CD4-positive, alpha-beta T cell treated with Interleukin-6 for 4 hours (primary cell): Measurements from ENCODE around the gene FMNL3.

Source experiments
- DNase-seq: peaks from one replicate; pipeline ENCODE4 v3.0.0-alpha.2; 2020; ENCODE audit warnings: mixed read lengths

FMNL3 gene

DNA sequence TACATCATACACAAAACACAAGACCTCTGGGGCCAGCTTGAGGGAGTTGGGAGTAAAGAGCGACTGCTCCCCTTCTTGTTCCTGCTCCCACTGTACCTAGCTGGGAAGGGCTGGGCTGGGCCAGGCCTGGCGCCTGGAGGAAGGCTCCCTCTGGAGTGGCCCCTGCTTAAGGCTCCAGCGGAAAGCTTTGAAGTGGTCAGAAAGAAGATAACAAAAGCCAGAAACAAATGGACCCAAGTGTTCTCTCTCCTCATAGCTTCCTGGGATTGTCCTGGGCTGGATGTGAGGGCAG lies 58.5 kb downstream of the FMNL3 start:
- DNase-seq, result no peak

DNA sequence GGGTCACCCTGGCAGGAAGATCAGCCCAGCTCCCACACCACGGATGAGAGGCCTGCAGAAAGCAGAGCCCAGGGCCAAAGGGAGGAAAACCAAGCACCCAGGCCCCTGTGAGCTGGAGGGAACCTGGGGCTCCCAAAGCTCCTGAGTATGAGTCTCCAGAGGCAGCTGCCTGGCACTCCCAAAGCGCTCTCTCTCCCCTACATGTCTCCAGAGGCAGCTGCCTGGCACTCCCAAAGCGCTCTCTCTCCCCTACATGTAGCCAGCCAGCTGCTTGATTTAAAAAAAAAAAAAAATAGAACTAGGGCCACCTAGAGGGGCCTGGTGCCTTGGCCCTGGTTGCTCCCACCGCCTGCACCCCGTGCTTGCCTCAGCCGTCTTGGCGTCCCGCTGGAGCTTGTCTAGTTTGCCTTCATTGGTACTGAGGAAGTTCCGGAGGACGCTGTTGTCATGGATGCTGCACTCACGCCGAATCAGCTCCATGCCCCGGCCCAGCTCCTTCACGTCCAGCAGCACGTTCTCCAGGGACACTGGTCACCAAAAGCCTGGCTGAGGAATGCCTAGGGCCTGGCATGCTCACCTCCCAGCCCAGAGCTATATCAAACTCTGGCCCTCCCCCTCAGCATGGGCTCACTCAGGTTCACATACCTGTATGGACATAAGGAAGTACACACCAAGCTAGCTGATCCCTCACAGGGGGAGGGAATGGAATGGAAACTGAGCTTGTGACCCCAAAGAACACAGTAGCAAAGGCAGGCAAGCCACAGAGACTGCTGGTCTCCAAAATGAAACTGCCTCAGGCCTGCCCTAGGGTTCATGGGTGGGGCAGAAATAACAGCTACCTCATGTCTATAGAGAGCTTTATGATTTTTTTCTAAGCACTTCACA lies 59.1 kb downstream of the FMNL3 start:
- DNase-seq, result no peak

DNA sequence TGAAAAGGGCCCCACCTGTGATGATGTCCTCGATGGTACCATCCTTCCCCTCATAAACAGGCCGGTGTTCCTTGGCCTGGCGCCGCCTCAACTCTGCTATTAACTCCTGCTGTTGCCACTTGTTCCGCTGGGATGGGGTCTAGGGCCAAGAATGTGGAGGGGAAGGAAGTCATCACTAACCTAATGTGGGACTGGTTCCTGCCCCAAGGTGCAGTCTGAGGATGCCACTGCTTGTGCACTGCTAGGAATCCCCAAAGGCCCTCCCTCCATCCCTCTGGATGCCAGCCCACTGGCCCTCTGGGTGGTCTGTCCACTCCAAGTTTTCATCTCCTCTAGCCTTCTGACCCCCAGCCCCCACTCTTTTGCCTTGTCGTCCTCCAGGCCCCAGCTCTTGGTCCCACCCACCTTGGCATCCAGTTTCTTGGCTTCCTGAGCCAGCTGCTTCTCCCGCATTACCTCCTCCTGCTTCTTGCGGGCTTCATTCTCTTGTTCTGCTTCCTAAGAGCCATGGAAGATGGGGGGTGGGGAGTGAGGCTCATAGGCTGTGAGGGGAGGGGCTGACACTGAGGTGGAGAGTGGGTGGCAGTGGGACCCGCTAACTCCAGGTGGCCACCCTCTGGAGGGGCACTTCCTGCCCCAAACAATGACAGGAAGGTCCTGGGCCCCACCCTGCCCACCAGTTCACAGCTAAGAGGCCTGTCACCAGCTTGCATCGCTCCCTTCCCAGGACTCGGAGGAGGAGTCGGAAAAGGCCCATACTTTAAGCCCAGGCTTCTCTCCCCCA lies 60.1 kb downstream of the FMNL3 start:
- no peak for DNase-seq

DNA sequence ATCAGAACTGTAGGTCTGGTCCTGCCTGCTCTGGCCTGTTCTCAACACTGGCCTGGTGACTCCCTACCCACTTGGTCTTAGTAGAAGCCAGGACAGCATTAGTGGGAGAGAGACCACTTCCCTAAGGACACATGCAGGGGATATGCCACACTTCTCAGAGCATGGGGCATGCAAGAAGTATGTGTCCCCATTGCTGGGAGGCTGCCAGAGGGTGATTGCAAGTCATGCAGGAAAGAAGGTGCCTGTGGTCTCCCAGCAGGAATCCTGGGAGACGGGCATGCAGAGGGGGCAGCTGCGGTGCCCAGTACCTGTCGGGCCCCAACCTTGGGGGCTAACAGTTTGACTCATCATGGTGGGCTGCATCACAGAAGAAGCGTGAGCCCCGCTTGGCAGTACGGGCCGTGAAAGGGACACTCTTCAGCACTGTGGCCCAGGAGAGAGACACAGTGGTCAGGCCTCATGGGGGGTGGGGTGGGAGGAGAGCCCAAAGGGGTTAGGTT lies 60.8 kb downstream of the FMNL3 start:
- DNase-seq, result no peak

GRCh38 chr12:49645146-49646039 lies 61.8 kb downstream of the FMNL3 start:
- no peak for DNase-seq

DNA sequence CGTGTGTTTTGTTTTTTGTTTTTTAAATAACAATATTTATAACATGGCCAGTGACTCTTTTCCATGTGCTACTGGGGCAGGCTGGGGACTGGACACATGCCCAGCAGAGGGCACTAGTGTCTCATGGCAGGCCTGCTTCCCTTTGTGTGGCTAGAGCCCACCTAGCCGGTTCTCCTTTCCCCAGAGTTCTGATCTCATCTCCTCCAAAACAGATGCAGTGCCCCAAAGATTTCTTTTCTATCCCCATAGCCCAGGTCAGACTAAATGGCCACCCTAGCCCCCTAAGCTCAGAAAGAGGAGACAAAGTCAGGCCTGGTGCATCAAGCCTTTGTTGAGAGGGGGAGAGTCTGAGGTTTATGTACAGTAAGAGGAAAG lies 62.6 kb downstream of the FMNL3 start:
- peak; percentile 89 for DNase-seq

DNA sequence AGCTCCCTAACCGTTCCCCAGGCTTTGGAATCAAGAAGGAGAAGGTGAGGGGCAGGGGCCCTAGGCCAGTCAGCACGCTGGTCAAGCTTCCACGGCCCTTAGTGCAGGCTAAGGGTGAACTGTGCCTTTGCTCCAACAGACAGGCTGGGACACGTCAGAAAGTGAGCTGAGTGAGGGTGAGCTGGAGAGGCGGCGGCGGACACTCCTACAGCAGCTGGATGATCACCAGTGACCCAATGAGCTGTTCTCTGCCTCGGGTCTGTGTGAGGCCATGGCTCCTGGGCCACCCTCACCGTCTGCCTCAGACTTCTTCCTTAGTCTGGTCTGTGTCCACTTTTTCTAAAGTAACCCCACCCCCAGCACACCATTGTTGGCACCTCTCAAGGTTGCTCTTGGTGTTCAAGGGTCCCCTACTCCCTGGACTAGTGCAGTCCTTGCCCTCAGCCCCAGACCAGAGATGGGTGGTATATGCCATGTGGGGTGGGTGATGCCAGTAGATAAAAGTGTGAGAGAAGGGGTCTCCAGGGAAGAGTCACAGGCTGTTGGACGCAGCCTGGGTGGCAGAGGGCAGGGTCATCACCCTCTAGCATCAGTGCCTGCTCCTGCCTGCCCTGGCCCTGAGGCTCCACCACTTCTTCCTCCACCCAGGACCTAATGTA lies 63.1 kb downstream of the FMNL3 start:
- DNase-seq, result no peak

- DNase-seq, result no peak
Observed at GRCh38 chr12:49643135-49643534, 64.1 kb downstream of the FMNL3 start.

DNA sequence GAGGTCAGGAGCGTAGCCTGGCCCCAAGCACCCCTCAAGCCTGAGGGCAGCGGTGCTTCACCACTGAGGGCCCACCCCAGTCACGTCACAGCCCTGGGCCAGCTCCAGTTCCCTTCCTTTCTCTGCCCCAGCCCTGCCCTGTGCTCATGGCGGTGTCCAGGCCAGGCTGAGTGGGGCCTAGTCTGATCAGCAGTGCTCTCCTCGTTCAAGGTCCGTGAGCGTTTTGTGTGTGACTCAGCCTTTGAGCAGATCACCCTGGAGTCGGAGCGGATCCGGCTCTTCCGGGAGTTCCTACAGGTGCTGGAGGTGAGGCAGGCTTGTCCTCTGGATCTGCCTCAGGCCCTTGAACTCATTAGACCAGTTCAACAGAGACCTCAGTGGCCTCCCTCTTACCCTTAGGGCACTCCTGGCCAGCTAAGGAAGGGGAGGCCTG lies 64.8 kb downstream of the FMNL3 start:
- DNase-seq, result no peak

- DNase-seq, result no peak
Observed at GRCh38 chr12:49641748-49642369, 65.3 kb downstream of the FMNL3 start.

- peak; percentile 66 for DNase-seq
Observed at GRCh38 chr12:49636979-49637755, 70.0 kb downstream of the FMNL3 start.

DNA sequence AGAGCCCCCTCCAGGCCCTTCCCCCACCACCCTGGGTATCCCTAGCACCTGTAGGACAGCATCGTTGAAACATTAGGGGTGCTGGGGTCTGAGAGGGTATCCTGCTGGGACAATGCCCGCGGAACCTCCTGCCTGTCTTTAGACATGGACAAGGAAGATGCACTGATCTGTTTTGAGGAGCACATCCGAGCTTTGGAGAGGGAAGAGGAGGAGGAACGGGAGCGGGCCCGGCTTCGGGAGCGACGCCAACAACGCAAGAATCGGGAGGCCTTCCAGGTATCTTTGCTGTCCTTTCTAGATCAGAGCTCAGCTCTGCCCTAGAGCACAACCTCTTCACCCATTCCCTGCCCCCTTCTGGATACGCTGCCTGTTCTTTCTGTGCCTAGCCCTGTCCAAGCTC lies 70.6 kb downstream of the FMNL3 start:
- no peak for DNase-seq

DNA sequence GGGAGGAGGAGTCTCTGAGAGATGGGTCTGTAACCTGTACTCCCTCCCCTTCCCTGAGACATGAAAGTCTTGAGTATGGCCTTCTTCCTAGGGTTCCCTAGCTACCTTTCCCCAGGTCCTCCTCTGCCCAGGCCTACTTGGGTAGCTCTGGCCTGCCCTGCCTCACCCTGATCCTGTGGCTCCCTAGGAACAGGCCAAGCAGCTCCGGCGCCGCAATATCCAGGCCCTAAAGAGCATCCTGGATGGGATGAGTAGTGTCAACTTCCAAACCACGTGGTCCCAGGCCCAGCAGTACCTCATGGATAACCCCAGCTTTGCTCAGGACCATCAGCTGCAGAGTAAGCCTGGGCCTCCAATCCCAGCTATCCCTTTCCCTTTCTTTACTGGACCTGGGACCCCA lies 71.5 kb downstream of the FMNL3 start:
- no peak for DNase-seq

GRCh38 chr12:49635036-49635435 lies 72.2 kb downstream of the FMNL3 start:
- no peak for DNase-seq

DNA sequence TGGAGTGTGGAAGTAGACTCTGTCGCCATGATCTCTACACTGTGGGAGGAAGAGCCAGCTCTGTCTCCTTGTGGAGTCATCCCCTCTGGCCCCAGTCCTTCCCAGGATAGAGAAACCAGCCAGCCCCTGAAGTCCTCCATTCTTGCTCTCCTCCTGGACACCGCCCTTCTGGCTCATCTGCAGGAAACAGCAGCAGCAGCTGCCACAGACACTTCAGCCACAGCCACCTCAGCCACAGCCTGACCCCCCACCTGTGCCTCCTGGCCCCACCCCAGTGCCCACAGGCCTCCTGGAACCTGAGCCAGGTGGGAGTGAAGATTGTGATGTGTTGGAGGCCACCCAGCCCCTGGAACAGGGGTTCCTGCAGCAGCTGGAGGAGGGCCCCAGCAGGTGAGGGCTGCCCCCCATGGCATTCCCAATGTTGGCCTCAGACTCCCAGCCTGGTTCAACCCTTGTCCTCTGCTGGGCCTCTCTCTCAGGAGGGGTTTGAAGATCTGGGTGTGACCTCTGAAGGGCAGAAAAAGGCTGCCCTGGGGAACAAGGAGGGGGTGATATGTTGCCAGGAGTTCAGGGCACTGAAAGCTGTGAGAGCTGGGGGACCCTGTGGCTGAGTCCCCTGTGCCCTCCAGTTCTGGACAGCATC lies 73.4 kb downstream of the FMNL3 start:
- DNase-seq, result no peak

GRCh38 chr12:49632986-49633702 lies 74.1 kb downstream of the FMNL3 start:
- DNase-seq, result no peak

DNA sequence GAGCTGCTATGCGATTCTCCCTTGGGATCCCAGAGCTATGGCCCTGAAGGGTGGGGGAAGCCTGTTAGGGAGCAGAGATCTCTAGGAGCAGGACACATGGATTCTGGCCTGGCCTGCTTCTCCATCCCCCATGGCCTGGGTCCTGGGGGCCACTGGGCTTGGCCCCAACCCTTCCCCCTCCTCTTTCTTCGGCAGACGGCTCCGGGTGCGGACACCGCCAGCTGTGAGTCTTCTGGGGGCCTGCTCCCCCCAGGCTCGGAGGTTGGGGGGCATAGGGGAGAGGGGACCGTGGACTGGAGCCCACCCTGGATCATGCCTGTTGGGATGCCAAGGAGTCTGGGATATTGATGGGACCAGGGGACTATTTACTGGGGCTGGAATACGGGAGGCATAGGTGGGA lies 74.8 kb downstream of the FMNL3 start:
- DNase-seq, result no peak

- DNase-seq, result no peak
Observed at GRCh38 chr12:49631336-49631907, 75.8 kb downstream of the FMNL3 start.

- no peak for DNase-seq
Observed at GRCh38 chr12:49627752-49628360, 79.3 kb downstream of the FMNL3 start.
